HG02840 (cell line): ENCODE data around the gene DCTN5.
"Not testable (repeated sequence)": the region's sequence is repeated elsewhere in the genome, so short reads cannot be mapped to it uniquely, and the experiment has no call there.

Source experiments
- ATAC-seq: cut with Tn5 transposase; IDR thresholded peaks from one replicate; pipeline ENCODE4 v1.9.1; 2021; ENCODE audit warnings: mild to moderate bottlenecking, moderate library complexity, moderate number of reproducible peaks; ENCODE audit not compliant: unreplicated experiment, low FRiP score

Gene DCTN5

GRCh38 chr16:23691483-23692189, 50.4 kb downstream of the DCTN5 start:
- no peak for ATAC-seq

DNA sequence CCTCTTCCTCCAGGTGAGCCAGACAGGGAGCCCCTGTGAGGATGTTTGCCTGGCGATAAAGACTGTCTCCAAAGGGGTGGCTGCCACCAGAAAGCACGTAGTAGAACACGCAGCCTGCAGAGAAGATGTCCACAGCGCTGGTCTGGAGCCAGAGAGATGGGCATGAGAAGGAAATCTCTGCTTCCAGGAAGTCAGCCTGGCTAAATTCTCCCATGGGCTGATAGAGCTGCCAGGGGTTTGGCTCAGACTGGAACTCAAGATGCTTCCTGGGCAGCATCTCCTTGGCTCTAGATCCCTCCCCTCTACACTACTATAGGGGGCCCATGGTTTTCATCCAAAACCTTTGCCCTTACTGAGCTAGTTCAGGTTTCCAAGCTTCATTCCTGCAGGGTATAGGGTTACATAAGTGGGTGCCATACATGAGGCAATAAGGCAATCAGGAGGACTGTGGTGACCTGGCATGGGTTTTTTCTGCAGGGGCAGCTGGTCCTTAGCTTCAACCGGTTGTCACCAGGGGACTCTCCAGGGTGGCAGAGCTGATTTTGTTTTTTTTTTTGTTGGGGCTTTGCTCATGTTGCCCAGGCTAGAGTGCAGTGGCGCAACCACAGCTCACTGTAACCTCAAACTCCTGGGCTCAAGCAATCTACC, 51.0 kb downstream of the DCTN5 start:
- no peak for ATAC-seq

GRCh38 chr16:23694265-23694643, 53.0 kb downstream of the DCTN5 start:
- ATAC-seq = no peak

DNA sequence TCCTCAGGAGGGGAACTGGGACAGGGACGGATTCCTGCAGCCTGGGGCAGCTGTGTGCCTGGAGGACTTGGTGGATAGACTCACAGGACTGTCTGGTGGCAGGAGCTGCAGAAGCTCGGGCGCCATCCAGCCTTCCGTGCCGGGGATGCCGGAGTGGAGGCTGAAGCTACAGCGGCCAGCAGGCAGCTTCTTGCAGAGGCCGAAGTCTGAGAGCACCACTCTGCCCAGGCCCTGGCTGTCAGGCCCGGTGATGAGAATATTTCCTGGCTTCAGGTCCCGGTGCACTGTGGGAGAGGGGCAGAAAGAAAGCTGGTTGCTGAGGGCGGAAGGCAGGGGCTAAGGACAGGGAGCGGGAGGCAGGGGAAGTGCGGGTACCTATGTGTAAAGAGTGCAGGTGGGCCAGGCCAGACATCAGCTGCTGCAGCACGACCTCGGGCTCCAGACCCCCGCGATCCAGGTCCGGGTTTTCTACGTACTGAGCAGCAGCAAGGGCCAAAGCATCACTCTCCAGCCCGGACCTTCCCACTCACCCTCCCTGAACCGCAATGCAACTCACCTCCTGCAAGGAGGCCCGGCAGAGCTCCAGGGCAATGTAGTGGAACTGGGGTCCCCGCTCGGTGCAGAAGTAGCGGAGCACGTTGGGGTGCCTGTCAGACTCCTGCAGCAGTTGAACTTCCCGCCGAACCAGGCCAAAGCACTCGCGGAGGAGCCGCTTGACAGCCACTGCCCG, 53.5 kb downstream of the DCTN5 start:
- no peak for ATAC-seq

- no peak for ATAC-seq
Measured at GRCh38 chr16:23695756-23696155, 54.5 kb downstream of the DCTN5 start.

DNA sequence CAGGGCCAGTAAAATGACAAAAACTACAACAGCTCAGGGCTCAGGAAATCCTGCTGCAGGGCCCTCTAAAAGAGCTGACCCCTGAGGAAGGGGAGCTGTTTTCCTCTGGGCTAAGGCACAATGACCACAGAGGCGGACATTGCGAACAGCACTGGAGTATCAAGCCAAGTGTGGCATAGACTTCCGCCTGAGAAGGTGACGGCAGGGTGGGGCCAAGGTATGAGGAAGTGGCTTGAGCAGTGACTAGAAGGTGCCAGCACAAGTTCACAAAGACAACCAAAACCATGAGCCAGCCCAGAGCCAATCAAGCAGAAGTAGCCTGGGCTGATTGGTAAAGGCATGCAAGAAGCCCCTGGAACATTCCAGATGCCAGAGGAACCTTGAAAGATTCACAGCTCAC, 57.8 kb downstream of the DCTN5 start:
- ATAC-seq = no peak

GRCh38 chr16:23700093-23700492, 58.8 kb downstream of the DCTN5 start:
- ATAC-seq = no peak

DNA sequence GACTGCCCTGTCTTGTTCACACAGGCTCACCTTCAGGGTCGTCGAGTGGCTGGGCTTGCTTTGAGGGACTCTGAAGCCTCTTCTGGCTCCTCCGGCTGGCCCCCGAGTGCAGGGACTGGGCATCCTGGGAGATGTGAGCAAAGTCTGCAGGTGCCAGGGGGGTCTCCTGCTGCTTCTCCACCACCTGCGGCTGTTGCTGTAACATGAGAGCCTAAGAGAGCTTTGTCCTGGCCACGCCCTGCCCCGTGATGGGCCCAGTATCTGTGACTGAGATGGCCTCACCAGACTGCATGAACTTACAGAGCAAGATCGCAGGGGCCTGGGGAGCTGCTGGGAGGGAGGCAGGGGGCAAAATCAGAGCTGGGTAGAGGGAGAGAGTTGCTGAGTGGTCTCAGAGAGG, 59.2 kb downstream of the DCTN5 start:
- no peak for ATAC-seq

GRCh38 chr16:23701045-23701444, 59.8 kb downstream of the DCTN5 start:
- no peak for ATAC-seq

GRCh38 chr16:23702951-23703350, 61.7 kb downstream of the DCTN5 start:
- no peak for ATAC-seq

- ATAC-seq = no peak
Measured at GRCh38 chr16:23704772-23705516, 63.7 kb downstream of the DCTN5 start.

- no peak for ATAC-seq
Measured at GRCh38 chr16:23705517-23705902, 64.2 kb downstream of the DCTN5 start.

DNA sequence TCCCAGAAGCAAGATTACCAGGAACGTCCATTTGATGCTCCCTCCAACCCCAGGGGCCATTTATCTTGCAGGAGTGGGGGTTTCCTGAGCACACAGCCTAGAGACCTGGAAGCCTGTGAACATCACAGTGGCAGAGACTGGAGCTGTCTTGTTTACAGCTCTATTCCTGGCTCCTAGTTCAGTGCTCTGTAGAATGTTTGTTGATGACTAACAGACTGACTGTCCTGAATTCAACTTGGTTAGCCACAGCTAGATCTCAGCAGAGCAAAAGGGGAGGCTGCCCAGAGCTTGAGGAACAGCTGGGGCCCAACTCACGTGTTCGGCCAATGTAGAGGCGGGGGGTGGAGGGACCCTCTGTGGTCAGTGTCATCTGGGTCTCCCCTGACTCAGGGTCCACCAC, 65.2 kb downstream of the DCTN5 start:
- ATAC-seq = no peak

GRCh38 chr16:23709536-23709935, 68.3 kb downstream of the DCTN5 start:
- ATAC-seq = no peak

DNA sequence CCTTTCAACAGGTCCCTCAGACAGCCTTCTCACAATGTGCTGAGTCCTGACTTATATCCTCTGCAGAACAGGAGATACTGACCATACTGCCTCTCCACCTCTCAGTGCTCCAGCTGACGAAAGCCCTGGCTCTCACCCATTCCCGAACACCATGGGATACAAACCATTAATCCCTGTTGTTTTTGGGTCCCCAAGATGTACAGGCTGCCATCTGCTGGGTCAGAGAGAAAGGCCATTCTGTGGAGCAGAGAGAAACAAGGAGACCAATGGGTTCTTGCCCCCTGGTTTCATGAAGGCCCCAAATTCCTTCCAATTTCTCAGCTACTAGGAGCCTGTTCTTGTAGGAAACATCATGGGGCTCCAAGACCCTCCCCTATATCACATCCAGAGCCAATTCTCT, 68.7 kb downstream of the DCTN5 start:
- ATAC-seq = no peak

- ATAC-seq = no peak
Measured at GRCh38 chr16:23710504-23710903, 69.2 kb downstream of the DCTN5 start.

DNA sequence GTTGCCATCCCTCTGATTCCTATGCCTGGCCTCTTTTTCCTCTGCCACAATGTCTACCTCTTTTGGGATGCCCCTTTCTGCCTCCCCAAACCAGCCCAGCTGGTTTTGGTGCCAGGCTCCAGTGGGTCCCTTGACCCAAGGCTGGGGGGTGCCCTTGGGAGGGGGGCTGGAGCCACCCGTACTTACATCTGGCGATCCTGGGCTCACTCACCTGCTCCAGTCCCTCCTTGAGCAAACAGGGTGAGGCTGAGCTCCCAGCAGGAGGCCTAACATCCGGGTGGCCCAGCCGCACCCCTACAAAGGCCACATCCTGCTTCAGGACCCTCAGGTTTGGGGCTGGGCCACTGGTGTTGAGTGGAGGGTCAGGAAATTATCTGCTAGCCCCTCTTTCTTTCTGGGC, 70.5 kb downstream of the DCTN5 start:
- no peak for ATAC-seq

DNA sequence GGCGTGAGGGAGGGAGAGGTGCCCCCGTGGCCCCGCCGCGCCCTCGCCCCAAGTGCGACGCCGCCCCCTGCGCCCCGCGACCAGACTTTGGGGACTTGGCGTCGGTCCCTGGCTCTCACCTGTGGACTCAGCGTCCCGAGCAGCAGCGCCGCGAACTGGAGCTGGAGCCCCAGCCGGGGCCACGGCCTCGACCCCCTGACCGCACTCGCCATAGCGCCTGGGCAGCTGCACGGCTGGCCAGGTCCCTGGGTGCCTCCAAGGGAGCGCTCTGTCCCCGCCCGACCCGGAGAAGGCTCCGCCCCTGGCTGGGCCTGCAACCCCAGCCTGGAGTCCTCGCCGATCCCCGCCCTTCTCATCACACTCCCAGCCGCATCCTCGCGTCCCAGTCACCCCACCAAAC, 71.7 kb downstream of the DCTN5 start, which contains the start of gene ERN2:
ERN2 (minus strand) TSS at position 247 of the 400 bp plus-strand sequence; CDS start at position 212, 35 bp downstream.
- no peak for ATAC-seq

DNA sequence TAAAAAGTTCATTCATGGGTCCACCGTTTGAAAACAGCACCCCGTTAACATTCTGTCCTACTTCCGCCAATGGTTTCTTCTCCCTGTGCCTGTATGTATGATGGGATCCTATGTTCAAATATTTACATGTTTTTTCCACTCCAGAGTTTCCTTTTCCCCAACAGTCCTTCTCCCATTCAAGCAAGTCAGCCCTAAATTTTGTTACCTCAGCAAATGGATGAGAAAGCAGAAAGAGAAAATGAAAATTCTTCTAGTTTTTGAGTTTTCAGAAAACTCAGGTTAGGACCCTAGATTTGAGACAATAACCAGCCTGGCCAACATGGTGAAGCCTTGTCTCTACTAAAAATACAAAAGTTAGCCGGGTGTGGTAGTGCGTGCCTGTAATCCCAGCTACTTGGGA, 75.2 kb downstream of the DCTN5 start:
- no peak for ATAC-seq

GRCh38 chr16:23722613-23723240, 81.5 kb downstream of the DCTN5 start:
- not testable (repeated sequence) for ATAC-seq
